Stomach (tissue), 9 donors: ENCODE data around the gene SYNPO. TPM values are rescaled to one million over a fixed set of nuclear protein-coding genes. Genes with fewer than 3 reads are reported as not detected.

ENCODE experiments used
- DNase-seq, 2 donors: peaks; one replicate each; pipeline versions ENCODE4 v3.0.0 to v3.0.0-alpha.2; 2013 to 2019
- H3K27ac ChIP-seq, 5 donors: fragments of 200-600 bp in 4 of 5; sonication (generic) in 4 of 5; one replicate each; pipeline ENCODE4 v1.5.1; 2013 to 2019; ENCODE audit warnings: mild to moderate bottlenecking in 1 of 5, moderate library complexity in 1 of 5
- H3K27me3 ChIP-seq, 3 donors: fragments of 200-600 bp; sonication (generic); one replicate each; pipeline ENCODE4 v1.5.1; 2017 to 2019; ENCODE audit warnings: mixed run types in 1 of 3
- H3K36me3 ChIP-seq, 4 donors: fragments of 200-600 bp; sonication (generic); 1 replicate in 3 of 4; 2 replicates in 1 of 4; pipeline ENCODE4 v1.5.1; 2016 to 2019
- H3K4me1 ChIP-seq, 4 donors: fragments of 200-600 bp; sonication (generic); one replicate each; pipeline ENCODE4 v1.5.1; 2016 to 2019
- H3K4me3 ChIP-seq, 4 donors: fragments of 200-600 bp; sonication (generic) in 3 of 4; one replicate each; pipeline ENCODE4 v1.5.1; 2016 to 2019; ENCODE audit warnings: mild to moderate bottlenecking in 1 of 4
- H3K9me3 ChIP-seq, 4 donors: fragments of 200-600 bp; sonication (generic); one replicate each; pipeline ENCODE4 v1.5.1; 2016 to 2019
- CTCF ChIP-seq, 7 experiments: fragments of 450-650 bp in 4 of 7; fragments of 200-600 bp in 3 of 7; sonication (generic) in 3 of 7; IDR thresholded peaks; one replicate each; pipeline ENCODE4 v1.5.1; 2016 to 2019; ENCODE audit warnings: antibody characterized with exemption in 7 of 7, control low read depth in 2 of 7, mild to moderate bottlenecking in 1 of 7
- EP300 ChIP-seq: sonication (generic); formaldehyde crosslinking; IDR thresholded peaks from one replicate; pipeline ENCODE4 v1.6.1; 2017; ENCODE audit warnings: antibody characterized with exemption
- POLR2A ChIP-seq, 4 donors: fragments of 450-650 bp; IDR thresholded peaks; one replicate each; pipeline ENCODE4 v1.6.1; 2016; ENCODE audit warnings: antibody characterized with exemption in 4 of 4, control low read depth in 2 of 4, mild to moderate bottlenecking in 1 of 4, moderate library complexity in 1 of 4
- POLR2AphosphoS5 ChIP-seq, 3 donors: sonication (generic); formaldehyde crosslinking; IDR thresholded peaks; one replicate each; pipeline ENCODE4 v1.6.1; 2016; ENCODE audit warnings: antibody characterized with exemption in 3 of 3
- WGBS, 5 donors: extraction: QIAGEN DNeasy Blood & Tissue Kit in 3 of 5; methylation state at CpG; one replicate each; pipeline versions ENCODE4 v1.1.5 to v1.1.7; 2013 to 2018; 5-methylcytosine and 5-hydroxymethylcytosine counted together
- intact Hi-C: fragments of 100-400 bp; cut with DNase I; formaldehyde crosslinking; loops from one replicate; pipeline ENCODE4 v1.15.1; 2023; ENCODE audit warnings: low total_unique reads
- polyA plus RNA-seq, 3 donors: library from polyadenylated mRNA; stranded (reverse); fragments of 200-250 nt; gene quantifications; one replicate each; pipeline ENCODE4 v1.2.3, GENCODE V29; 2013
- total RNA-seq, 5 donors: library from RNA; depleted of rRNA; stranded (reverse); fragments of >200 nt; gene quantifications; one replicate each; pipeline versions ENCODE4 v1.1.0 to v1.2.3, GENCODE V29; 2014 to 2016
- donor health status: healthy with polysubstance abuse.
- donor health status: Bipolar disorder and iron deficiency.
- donor health status: healthy.

Gene SYNPO
- total and polyA plus RNA-seq, 8 donors: 3.7 to 52.7 (median 21.7) TPM

GRCh38 chr5:150670948-150671310 lies 30.5 kb downstream of the SYNPO start:
- WGBS, 5 donors: 43 to 55% (median 48%) methylated on average over 2 of the region's 2 CpGs
- no peak for TF ChIP-seq CTCF (IDR thresholded peaks at IDR 0.05)
- TF ChIP-seq EP300: no peak
- TF ChIP-seq POLR2AphosphoS5 (IDR thresholded peaks at IDR 0.05): no peak
- Histone ChIP-seq H3K36me3 (no peaks in the 10 kb centered on the region), H3K27ac (peak overlapping the region in 1 of 5 donors; percentile 57), H3K4me3 (peak overlapping the region in 1 of 4 donors; percentile 58), H3K9me3 (no peaks in the 10 kb centered on the region), H3K27me3 (peaks cover 0 to 15% (median 12%) of the 10 kb centered on the region in 3 donors), H3K4me1 (peaks cover 21 to 30% (median 24%) of the 10 kb centered on the region in 4 donors)
- intact Hi-C loops: no loop called here
- no peak for DNase-seq

- Histone ChIP-seq H3K27ac (peak overlapping the region in 2 of 5 donors; percentile 57 to 63), H3K27me3 (peaks cover 0 to 15% (median 12%) of the 10 kb centered on the region in 3 donors), H3K4me1 (peaks cover 21 to 30% (median 24%) of the 10 kb centered on the region in 4 donors), H3K36me3 (no peaks in the 10 kb centered on the region), H3K9me3 (no peaks in the 10 kb centered on the region), H3K4me3 (peak overlapping the region; percentile 41 to 58 (median 48))
- TF ChIP-seq POLR2A (IDR thresholded peaks at IDR 0.05) (no peak), POLR2AphosphoS5 (IDR thresholded peaks at IDR 0.05) (no peak), EP300 (no peak), CTCF (IDR thresholded peaks at IDR 0.05) (no peak)
- peak in 1 of 2 donors; percentile 67 for DNase-seq
- intact Hi-C loops: no loop called here
- 3 to 6% (median 4%) methylated on average over 27 to 51 of the region's 51 CpGs for WGBS, 5 donors
Measured at GRCh38 chr5:150671509-150672236, 31.2 kb downstream of the SYNPO start.

- intact Hi-C loops: no loop called here
- H3K27me3 ChIP-seq: peaks cover 0 to 15% (median 12%) of the 10 kb centered on the region in 3 donors
- no peaks in the 10 kb centered on the region for H3K36me3 ChIP-seq
- peaks cover 21 to 30% (median 24%) of the 10 kb centered on the region in 4 donors for H3K4me1 ChIP-seq
- H3K4me3 ChIP-seq: peak overlapping the region; percentile 41 to 58 (median 48)
- no peaks in the 10 kb centered on the region for H3K9me3 ChIP-seq
- peak overlapping the region in 2 of 5 donors; percentile 63 to 74 for H3K27ac ChIP-seq
- TF ChIP-seq POLR2AphosphoS5 (IDR thresholded peaks at IDR 0.05) (no peak), EP300 (no peak), POLR2A (IDR thresholded peaks at IDR 0.05) (no peak), CTCF (IDR thresholded peaks at IDR 0.05) (no peak)
- DNase-seq: peak; percentile 47 to 75
- 2 to 4% (median 2%) methylated on average over 24 to 38 of the region's 38 CpGs for WGBS, 5 donors
Measured at GRCh38 chr5:150672237-150672883, 31.9 kb downstream of the SYNPO start.

- intact Hi-C loops: no loop called here
- 74 to 80% (median 75%) methylated on average over 7 of the region's 7 CpGs for WGBS, 5 donors
- no peaks in the 10 kb centered on the region for H3K36me3 ChIP-seq
- peak overlapping the region; percentile 41 to 58 (median 48) for H3K4me3 ChIP-seq
- no peak for DNase-seq
- H3K27me3 ChIP-seq: peaks cover 0 to 15% (median 12%) of the 10 kb centered on the region in 3 donors
- no peaks in the 10 kb centered on the region for H3K9me3 ChIP-seq
- H3K27ac ChIP-seq: peak overlapping the region in 2 of 5 donors; percentile 70 to 74
- TF ChIP-seq POLR2A (IDR thresholded peaks at IDR 0.05) (no peak), CTCF (IDR thresholded peaks at IDR 0.05) (no peak), EP300 (no peak), POLR2AphosphoS5 (IDR thresholded peaks at IDR 0.05) (no peak)
- peaks cover 21 to 30% (median 24%) of the 10 kb centered on the region in 4 donors for H3K4me1 ChIP-seq
Measured at GRCh38 chr5:150672884-150673275, 32.4 kb downstream of the SYNPO start.
